ENCODE results near the gene CERK. TPM values are rescaled to one million over a fixed set of nuclear protein-coding genes. Genes with fewer than 3 reads are reported as not detected.

CERK gene
- total and polyA plus RNA-seq, 9 of the 15 experiments (the other 6 are each of a cell fraction or from before 2014, with no cell fraction given) = 1.1 to 14.9 (median 8.7) TPM

- TF ChIP-seq ZNF695 (CRISPR knock-in tag; IDR thresholded peaks at IDR 0.05) = no peak
- no peak for TF ChIP-seq MTA3 (IDR thresholded peaks at IDR 0.05; ENCODE audit: borderline replicate concordance)
- TF ChIP-seq ZKSCAN3 (CRISPR knock-in tag; IDR thresholded peaks at IDR 0.05) = no peak
- TF ChIP-seq USF2 (CRISPR knock-in tag; IDR thresholded peaks at IDR 0.05) = no peak
- TF ChIP-seq ZC3H4 (CRISPR knock-in tag; IDR thresholded peaks at IDR 0.05; ENCODE audit: borderline replicate concordance) = no peak
- TF ChIP-seq U2AF2 (optimal IDR thresholded peaks at IDR 0.05; ENCODE audit: low read depth, low read length) = no peak
- peak; percentile 89 for TF ChIP-seq HNRNPLL (IDR thresholded peaks at IDR 0.05; ENCODE audit: low read depth, low read length, poor library complexity, severe bottlenecking)
- TF ChIP-seq KDM5B (IDR thresholded peaks at IDR 0.05; ENCODE audit: insufficient replicate concordance, low read depth, low read length) = peak; percentile 90
- TF ChIP-seq GTF2A2 (tag; IDR thresholded peaks at IDR 0.05) = no peak
- peak; percentile 100 for TF ChIP-seq POLR2G (IDR thresholded peaks at IDR 0.05; ENCODE audit: low read depth, low read length)
- no peak for TF ChIP-seq ZHX1 (conservative IDR thresholded peaks at IDR 0.05; ENCODE audit: low read length)
- TF ChIP-seq ZMIZ1 (IDR thresholded peaks at IDR 0.05; ENCODE audit: low read depth in 2 of 2, low read length in 2 of 2) = peak in 1 of 2 experiments; percentile 26; a peak in 1 of 4 replicates
- TF ChIP-seq ZFX (CRISPR knock-in tag; IDR thresholded peaks at IDR 0.05) = peak; percentile 87
- TF ChIP-seq TOE1 (IDR thresholded peaks at IDR 0.05; ENCODE audit: borderline replicate concordance) = no peak
- TF ChIP-seq TOE1 (CRISPR knock-in tag; IDR thresholded peaks at IDR 0.05; ENCODE audit: borderline replicate concordance, low read depth) = no peak
- no peak for TF ChIP-seq BCOR (IDR thresholded peaks at IDR 0.05)
- TF ChIP-seq BRD9 (IDR thresholded peaks at IDR 0.05; ENCODE audit: low read depth, partially characterized antibody) = no peak
- TF ChIP-seq FOXK2 (conservative IDR thresholded peaks at IDR 0.05 in 1 of 2, IDR thresholded peaks at IDR 0.05 in 1 of 2; ENCODE audit: low read depth in 2 of 2) = peak; percentile 81 to 93
- TF ChIP-seq RFX5 (IDR thresholded peaks at IDR 0.05; ENCODE audit: low read depth, low read length) = no peak
- no peak for TF ChIP-seq ZSCAN29 (IDR thresholded peaks at IDR 0.05)
These were observed 24.4 kb upstream of the CERK start, which contains the start of gene TBC1D22A (continued) for GRCh38 chr22:46762238-46763050.
